ENCODE measurements around the gene BCAS3.
"Not testable (repeated sequence)": the region's sequence is repeated elsewhere in the genome, so short reads cannot be mapped to it uniquely, and the experiment has no call there.

The BCAS3 gene

GRCh38 chr17:61010661-61011170 is 333.1 kb downstream of the BCAS3 start:
- no peak for DNase-seq

GRCh38 chr17:61011251-61011650 is 333.6 kb downstream of the BCAS3 start:
- no peak for DNase-seq

GRCh38 chr17:61015966-61016365 is 338.3 kb downstream of the BCAS3 start:
- no peak for DNase-seq

GRCh38 chr17:61017317-61018006 is 339.8 kb downstream of the BCAS3 start:
- DNase-seq, result no peak

GRCh38 chr17:61018938-61019337 is 341.3 kb downstream of the BCAS3 start:
- DNase-seq, result no peak

GRCh38 chr17:61023996-61024395 is 346.3 kb downstream of the BCAS3 start:
- DNase-seq, result no peak

GRCh38 chr17:61026818-61027217 is 349.2 kb downstream of the BCAS3 start:
- DNase-seq, result no peak

GRCh38 chr17:61029181-61029580 is 351.5 kb downstream of the BCAS3 start:
- DNase-seq, result no peak

- DNase-seq, result no peak
These were observed 363.0 kb downstream of the BCAS3 start for GRCh38 chr17:61040666-61041065.

- DNase-seq, result not testable (repeated sequence)
These were observed 364.7 kb downstream of the BCAS3 start for GRCh38 chr17:61042348-61042747.

GRCh38 chr17:61047515-61047914 is 369.9 kb downstream of the BCAS3 start:
- no peak for DNase-seq

- no peak for DNase-seq
These were observed 370.9 kb downstream of the BCAS3 start for GRCh38 chr17:61048376-61049106.

GRCh38 chr17:61053469-61053868 is 375.8 kb downstream of the BCAS3 start:
- DNase-seq, result no peak

GRCh38 chr17:61054436-61054835 is 376.8 kb downstream of the BCAS3 start:
- no peak for DNase-seq

- DNase-seq, result no peak
These were observed 379.6 kb downstream of the BCAS3 start for GRCh38 chr17:61057257-61057656.

- no peak for DNase-seq
These were observed 380.4 kb downstream of the BCAS3 start for GRCh38 chr17:61058066-61058465.

- DNase-seq, result no peak
These were observed 385.9 kb downstream of the BCAS3 start for GRCh38 chr17:61063528-61063927.

- DNase-seq, result no peak
These were observed 386.7 kb downstream of the BCAS3 start for GRCh38 chr17:61064087-61064951.

GRCh38 chr17:61065263-61065773 is 387.7 kb downstream of the BCAS3 start:
- DNase-seq, result no peak

GRCh38 chr17:61066062-61066461 is 388.4 kb downstream of the BCAS3 start:
- DNase-seq, result no peak

GRCh38 chr17:61070649-61071048 is 393.0 kb downstream of the BCAS3 start:
- DNase-seq, result no peak

GRCh38 chr17:61072648-61073047 is 395.0 kb downstream of the BCAS3 start:
- no peak for DNase-seq

- DNase-seq, result no peak
These were observed 395.5 kb downstream of the BCAS3 start for GRCh38 chr17:61073131-61073530.
